G401.6 (cell line): ENCODE measurements around the gene RGS11.

ENCODE experiments used
- FAIRE-seq: peaks from 2 replicates; lab custom pipeline; 2012; peaks lifted over from hg19 to GRCh38; lab: Jason Lieb, UNC

Gene RGS11

DNA sequence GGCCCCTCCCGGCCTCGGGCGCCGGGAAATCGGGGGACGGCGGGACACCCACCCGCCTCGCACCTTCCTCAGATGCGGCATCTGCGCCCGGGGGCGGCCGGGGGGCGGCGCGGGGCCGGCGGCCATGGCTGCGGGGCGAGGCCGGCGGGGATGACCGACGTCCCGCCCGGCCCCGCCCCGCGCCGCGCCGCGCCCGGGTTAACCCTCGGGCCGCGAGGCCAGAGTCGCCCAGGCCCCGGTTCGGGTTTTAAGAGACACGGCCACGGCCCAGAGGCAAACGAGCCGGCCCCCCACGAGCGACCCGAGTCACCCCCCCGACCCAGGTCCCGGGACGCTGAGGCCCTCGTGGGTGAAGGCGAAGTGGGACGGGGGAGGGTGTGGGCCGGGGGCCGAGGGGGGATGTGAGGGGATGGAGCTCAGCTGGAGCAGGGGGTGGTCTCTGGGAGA, at the start of gene RGS11:
TSS of gene RGS11 (minus strand) at position 159 of the 447 bp plus-strand sequence. CDS start at position 126, 33 bp downstream.
- FAIRE-seq: no peak

- no peak for FAIRE-seq
These were observed 48.9 kb upstream of the RGS11 start for GRCh38 chr16:324451-325334.

- no peak for FAIRE-seq
These were observed 48.4 kb upstream of the RGS11 start for GRCh38 chr16:324201-324450.

- FAIRE-seq: no peak
These were observed 46.9 kb upstream of the RGS11 start for GRCh38 chr16:322476-323143.

GRCh38 chr16:321532-321931, 45.8 kb upstream of the RGS11 start:
- FAIRE-seq: peak; percentile 39

DNA sequence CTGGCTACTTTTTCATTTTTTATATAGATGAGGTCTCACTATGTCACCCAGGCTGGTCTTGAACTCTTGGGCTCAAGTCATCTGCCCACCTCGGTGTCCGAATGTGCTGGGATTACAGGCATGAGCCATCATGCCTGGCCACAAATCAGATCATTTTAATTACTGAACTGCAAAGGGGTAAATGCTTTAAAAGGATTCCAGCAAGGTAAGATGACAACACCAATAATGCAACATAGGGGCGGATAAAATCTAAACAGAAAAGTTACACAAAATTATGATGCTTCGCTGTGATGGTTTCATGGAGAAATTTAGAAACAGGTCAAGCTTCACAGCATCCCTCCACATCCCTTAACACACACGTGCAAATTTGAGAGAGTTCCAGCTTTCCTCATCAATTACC, 44.5 kb upstream of the RGS11 start:
- no peak for FAIRE-seq

DNA sequence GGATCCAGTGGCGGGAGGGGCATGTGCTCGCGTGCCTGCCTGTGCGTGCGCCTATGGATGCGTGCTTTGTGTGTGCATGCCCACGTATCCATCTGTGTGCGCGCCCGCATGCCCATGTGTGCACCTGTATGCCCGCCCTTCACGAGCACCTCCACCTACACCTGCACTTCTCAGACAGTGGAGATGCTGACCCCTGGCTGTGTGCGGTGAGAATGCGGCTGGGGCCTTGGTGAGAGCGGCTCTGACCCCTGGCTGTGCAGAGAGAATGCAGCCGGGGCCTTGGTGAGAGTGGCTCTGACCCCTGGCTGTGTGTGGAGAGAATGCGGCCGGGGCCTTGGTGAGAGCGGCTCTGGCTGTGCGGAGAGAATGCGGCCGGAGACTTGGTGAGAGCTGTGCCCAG, 42.9 kb upstream of the RGS11 start:
- FAIRE-seq: no peak

GRCh38 chr16:317583-317982, 41.8 kb upstream of the RGS11 start:
- FAIRE-seq: no peak

- no peak for FAIRE-seq
These were observed 41.2 kb upstream of the RGS11 start for GRCh38 chr16:316741-317464.

GRCh38 chr16:314795-315299, 39.1 kb upstream of the RGS11 start:
- FAIRE-seq: no peak

- no peak for FAIRE-seq
These were observed 38.6 kb upstream of the RGS11 start for GRCh38 chr16:314351-314750.

- FAIRE-seq: no peak
These were observed 36.0 kb upstream of the RGS11 start for GRCh38 chr16:311725-312124.

DNA sequence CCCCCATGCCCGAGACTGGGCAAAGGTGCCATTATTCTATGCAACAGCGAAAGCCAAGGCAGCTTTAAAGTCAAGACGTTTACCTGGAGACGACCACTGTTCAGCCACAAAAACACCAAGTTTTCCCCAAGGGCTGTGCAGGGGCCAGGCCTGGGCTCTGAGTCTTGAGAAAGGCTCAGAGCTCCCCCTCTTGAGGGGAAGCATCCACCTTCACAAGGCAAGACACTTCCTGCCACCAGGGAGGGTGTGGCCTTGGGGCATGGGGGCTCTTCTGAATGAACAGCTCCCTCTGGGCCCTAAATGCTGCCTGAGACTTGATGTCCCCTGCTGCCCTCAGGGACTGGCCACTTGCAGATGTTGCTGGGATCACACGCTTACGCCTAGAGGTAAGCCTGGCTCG, 33.7 kb upstream of the RGS11 start:
- FAIRE-seq: no peak

GRCh38 chr16:307691-308312, 32.1 kb upstream of the RGS11 start:
- no peak for FAIRE-seq

GRCh38 chr16:306911-307370, 31.2 kb upstream of the RGS11 start:
- FAIRE-seq: no peak

- FAIRE-seq: no peak
These were observed 30.3 kb upstream of the RGS11 start for GRCh38 chr16:305916-306626.

DNA sequence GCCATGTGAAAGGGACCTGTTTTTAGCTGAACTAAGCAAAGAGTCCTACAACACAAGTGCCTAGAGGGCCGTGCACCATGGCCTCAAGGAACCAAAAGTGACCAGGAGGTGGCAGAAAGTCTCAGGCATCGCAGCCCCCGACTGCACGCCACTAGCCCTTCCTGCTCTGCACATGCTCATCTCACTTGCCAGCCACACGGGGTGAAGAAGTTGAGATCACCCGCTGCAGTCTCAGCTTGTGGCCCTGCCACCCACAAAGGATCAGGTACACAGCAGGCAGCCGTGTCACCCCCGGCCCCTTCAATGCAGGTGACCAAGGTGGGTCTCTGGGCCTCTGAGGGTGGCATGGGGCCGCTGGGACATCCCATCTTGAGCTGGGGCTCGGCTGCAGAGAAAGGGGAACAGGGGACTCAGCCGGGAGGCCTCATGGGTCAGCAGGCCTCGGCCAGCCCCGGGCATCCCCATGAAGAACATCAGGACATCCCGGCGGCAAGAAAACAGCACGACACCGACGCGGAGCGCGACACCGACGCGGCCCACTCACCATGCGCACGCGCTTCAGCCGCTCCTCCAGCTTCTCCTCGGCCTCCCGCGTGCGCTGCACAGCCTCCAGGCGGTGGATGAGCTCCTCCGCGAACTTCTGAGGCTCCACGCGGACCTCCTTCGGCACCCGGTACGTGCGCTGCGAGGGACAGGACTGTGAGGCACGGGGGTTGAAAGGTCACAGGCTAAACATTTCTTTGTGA, 28.2 kb upstream of the RGS11 start:
- no peak for FAIRE-seq

- FAIRE-seq: no peak
These were observed 26.2 kb upstream of the RGS11 start for GRCh38 chr16:301950-302349.

DNA sequence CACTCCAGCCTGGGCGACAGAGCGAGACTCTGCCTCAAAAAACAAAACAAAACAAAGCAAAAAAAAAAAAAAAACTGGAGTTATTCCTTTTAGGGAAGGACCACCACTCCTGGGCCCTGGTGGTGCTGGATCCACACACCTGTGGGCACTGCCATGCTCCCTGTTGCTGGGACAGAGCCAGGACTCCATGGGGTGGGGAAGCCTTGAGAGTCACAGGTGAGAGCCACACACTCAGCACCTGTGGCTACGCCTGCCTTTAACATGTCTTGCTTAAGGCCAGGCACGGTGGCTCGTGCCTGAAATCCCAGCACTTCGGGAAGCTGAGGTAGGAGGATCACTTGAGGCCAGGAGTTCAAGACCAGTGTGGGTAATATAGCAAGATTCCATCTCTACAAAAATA, 25.5 kb upstream of the RGS11 start:
- FAIRE-seq: no peak

- no peak for FAIRE-seq
These were observed 22.1 kb upstream of the RGS11 start for GRCh38 chr16:297832-298231.
